Measurements from ENCODE around the gene WNT11. TPM values are rescaled to one million over a fixed set of nuclear protein-coding genes. Genes with fewer than 3 reads are reported as not detected.
A peak's percentile ranks its signal among the peaks of the same experiment; 100 is the strongest.

The WNT11 gene
- total and polyA plus RNA-seq, 12 donors = 3.8 to 88.2 (median 32.3) TPM

DNA sequence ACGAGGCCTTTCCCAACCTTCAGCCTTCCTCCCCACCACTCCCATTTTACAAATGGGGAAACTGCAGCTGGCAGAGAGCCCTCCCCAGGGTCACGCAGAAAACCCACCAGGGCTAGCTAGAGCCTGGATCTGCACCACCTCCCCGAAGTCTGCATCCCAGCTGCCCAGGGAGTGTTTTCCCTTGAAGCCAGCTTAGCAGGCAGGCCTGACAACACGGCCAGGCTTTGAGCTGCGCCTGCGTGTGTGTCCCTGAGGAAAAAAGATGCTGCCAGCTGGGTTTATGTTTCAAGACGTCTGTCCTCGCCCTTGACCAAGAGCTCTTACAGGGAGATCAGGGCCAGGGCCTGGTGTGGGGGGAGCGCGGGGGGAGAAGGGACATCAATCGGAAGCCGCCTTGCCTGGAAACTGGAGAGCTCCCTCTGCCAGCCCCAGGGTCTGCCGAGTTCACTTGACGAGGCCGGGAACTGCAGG is 20.3 kb downstream of the WNT11 start:
- H3K4me1 ChIP-seq (replicated peaks in 1 of 2) = peaks cover 25 to 45% of the 10 kb centered on the region in 2 donors
- H3K4me3 ChIP-seq = no peak overlapping the region
- peak overlapping the region; percentile 52 to 85 (median 72) for H3K27ac ChIP-seq
- no peaks in the 10 kb centered on the region for H3K36me3 ChIP-seq (replicated peaks in 1 of 2)
- H3K27me3 ChIP-seq = no peaks in the 10 kb centered on the region
- intact Hi-C loops (cut with DNase I) = no loop called here
- no peaks in the 10 kb centered on the region for H3K9me3 ChIP-seq (replicated peaks in 1 of 3)
- TF ChIP-seq CTCF (IDR thresholded peaks at IDR 0.05) (no peak), POLR2A (IDR thresholded peaks at IDR 0.05) (peak in 1 of 2 donors; percentile 5)
- DNase-seq = peak; percentile 80 to 96 (median 94)
- 11 to 29% (median 22%) methylated on average over 8 to 15 of the region's 15 CpGs for WGBS, 4 donors

- WGBS, 4 donors = 72 to 75% (median 74%) methylated on average over 10 of the region's 10 CpGs
- no peak for DNase-seq
- H3K4me3 ChIP-seq = no peak overlapping the region
- peaks cover 25 to 45% of the 10 kb centered on the region in 2 donors for H3K4me1 ChIP-seq (replicated peaks in 1 of 2)
- TF ChIP-seq POLR2A (IDR thresholded peaks at IDR 0.05) = no peak
- TF ChIP-seq CTCF (IDR thresholded peaks at IDR 0.05) = no peak
- no peaks in the 10 kb centered on the region for H3K36me3 ChIP-seq (replicated peaks in 1 of 2)
- H3K27ac ChIP-seq = peak overlapping the region; percentile 52 to 85 (median 72)
- intact Hi-C loops (cut with DNase I) = no loop called here
- no peaks in the 10 kb centered on the region for H3K27me3 ChIP-seq
- H3K9me3 ChIP-seq (replicated peaks in 1 of 3) = no peaks in the 10 kb centered on the region
Observed at GRCh38 chr11:76185511-76185910, 20.8 kb downstream of the WNT11 start.

DNA sequence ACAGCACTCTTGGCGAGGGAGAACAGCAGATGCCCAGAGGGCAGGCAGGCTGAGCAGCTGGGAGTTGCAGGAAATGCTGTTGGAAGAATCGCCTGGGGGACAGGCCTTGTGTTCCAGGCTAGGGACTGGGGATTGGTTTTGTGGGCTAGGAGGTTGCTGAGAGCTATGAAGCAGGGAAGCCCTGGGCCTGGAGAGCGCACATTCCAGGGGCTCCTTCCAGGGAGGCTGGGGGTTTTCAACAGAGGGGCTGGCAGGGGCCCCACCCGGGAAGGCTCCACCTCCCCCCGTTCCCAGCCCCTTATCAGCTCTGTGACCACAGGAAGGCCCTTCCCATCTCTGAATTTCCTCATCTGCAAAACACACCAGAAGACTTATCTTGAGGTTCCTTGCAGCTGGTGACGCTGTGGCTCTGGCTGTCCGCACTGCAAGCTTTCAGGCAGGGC is 21.7 kb downstream of the WNT11 start:
- Histone ChIP-seq H3K4me3 (no peak overlapping the region), H3K36me3 (replicated peaks in 1 of 2) (no peaks in the 10 kb centered on the region), H3K4me1 (replicated peaks in 1 of 2) (peaks cover 25 to 45% of the 10 kb centered on the region in 2 donors), H3K27me3 (no peaks in the 10 kb centered on the region), H3K9me3 (replicated peaks in 1 of 3) (no peaks in the 10 kb centered on the region), H3K27ac (peak overlapping the region in 2 of 5 donors; percentile 82 to 85)
- intact Hi-C loops (cut with DNase I) = no loop called here
- DNase-seq = no peak
- no peak for TF ChIP-seq POLR2A (IDR thresholded peaks at IDR 0.05)
- no peak for TF ChIP-seq CTCF (IDR thresholded peaks at IDR 0.05)
- 43 to 76% (median 57%) methylated on average over 3 to 7 of the region's 7 CpGs for WGBS, 4 donors

DNA sequence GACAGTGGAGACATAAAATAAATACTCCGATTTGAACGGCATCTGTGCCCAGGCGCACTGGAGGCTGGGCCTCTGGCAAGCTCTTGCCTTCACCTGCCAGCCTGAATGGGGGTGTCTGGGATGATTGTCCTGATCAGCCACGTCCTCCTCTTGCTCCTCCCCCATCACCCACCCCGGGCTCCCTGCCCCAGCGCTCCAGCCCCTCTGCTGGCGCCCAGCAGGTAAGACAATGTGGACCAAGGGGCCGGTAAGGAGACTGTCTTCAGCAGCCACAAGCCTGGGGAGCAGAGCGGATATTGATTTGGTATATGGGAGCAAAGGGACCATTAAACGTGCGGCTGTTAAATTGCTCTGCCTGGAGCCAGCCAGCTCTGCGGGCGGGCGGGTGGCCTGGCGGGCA is 24.9 kb downstream of the WNT11 start:
- Histone ChIP-seq H3K27ac (no peak overlapping the region), H3K27me3 (no peaks in the 10 kb centered on the region), H3K4me3 (no peak overlapping the region), H3K9me3 (replicated peaks in 1 of 3) (no peaks in the 10 kb centered on the region), H3K4me1 (replicated peaks in 1 of 2) (peaks cover 16 to 32% of the 10 kb centered on the region in 2 donors), H3K36me3 (replicated peaks in 1 of 2) (no peaks in the 10 kb centered on the region)
- TF ChIP-seq POLR2A (IDR thresholded peaks at IDR 0.05) (no peak), CTCF (IDR thresholded peaks at IDR 0.05) (no peak)
- intact Hi-C loops (cut with DNase I) = no loop called here
- WGBS, 4 donors = 95 to 99% (median 96%) methylated on average over 11 to 15 of the region's 15 CpGs
- DNase-seq = no peak

Data from adrenal gland (tissue), 12 donors.